Urothelium cell line (cell line): ENCODE measurements around the gene TMEM52.

ENCODE experiments used
- DNase-seq: peaks from one replicate; pipeline ENCODE4 v3.0.0; 2011; ENCODE audit warnings: low spot score, mixed read lengths
- FAIRE-seq: peaks from 2 replicates; lab custom pipeline; 2011; peaks lifted over from hg19 to GRCh38; lab: Jason Lieb, UNC

TMEM52 gene

DNA sequence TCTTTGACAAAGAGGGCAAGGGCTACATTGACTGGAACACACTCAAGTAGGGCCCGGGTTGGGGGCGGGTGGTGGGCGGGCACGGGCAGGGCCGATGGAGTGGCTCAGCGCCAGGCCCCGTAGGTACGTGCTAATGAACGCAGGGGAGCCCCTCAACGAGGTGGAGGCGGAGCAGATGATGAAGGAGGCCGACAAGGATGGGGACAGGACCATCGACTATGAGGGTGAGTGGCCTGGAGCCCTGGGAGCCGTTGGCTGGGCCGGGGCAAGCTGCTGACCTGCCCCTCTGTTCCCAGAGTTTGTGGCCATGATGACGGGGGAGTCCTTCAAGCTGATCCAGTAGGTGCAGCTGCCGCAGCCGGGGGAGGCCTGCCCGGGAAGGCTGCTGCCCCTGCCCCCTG is 2.2 kb downstream of the TMEM52 start:
- no peak for DNase-seq
- FAIRE-seq, result no peak

DNA sequence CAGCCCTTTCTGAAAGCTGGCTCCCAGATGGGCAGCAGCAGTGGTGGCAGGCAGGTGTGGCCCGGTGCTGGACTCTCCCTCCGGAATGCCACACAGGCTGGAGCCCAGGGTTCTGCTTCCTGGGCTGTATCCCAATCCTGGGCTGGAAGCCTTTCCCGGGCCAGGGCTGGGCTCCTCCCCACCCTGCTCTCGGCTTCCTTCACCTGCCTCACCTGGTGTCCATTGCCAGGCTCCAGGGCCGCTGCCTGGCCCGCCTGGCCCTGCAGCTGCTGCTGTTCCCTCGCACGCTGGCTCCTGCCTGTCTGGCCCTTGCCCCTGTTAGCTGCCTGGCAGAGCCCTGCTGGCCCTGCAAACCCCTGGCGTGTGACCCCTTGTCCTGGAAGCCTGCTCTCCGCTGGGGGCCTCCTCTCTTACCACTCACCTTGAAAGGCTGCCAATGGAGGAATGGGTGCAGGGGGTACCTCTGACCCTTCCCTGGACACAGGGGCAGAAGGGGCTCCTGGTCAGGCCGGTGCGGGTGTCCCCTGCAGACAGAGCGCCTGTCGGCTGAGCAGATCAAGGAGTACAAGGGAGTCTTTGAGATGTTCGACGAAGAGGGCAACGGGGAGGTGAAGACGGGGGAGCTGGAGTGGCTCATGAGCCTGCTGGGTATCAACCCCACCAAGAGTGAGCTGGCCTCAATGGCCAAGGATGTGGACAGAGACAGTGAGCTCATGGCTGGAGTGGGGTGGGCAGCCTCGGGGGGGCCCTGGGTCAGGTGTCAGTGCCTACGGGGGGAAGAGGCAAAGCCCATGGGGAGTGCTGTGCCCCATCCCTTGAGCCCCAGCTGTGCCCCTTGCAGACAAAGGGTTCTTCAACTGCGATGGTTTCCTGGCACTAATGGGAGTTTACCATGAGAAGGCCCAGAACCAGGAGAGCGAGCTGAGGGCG is 2.9 kb downstream of the TMEM52 start:
- no peak for FAIRE-seq

DNA sequence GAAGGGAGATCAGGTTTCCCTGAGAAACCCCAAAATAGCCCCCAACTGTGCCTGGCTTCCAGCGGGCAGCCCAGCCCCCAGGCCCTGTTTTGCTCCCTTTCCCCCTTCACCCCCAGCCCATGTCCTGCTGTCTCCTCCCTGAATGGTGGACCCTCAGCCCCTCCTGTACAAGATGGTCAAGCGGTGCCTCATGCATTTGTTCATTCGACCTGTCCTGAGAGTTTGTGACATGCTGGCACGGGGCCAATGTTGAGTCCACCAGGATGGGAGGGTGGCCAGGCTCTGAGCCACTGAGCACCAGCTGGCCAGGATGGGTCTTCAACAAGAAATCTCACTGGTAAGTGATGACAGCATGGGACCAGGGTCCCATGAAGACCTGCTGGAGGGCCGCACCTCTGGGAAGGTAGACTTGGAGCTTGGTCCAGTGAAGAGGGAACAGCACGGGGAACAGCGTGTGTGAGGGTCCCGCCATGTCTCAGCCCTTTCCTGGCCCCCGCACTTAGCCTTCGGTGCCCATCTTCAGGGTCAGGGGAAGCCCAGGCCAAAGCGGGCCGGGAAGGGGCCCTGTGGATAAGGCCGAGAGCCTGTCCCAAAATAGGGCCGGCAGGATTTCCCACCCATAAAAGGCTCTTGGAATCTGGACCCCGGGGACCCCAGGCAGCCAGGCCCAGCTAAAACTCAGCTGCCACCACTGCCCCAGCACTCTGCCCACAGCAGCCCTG is 3.9 kb downstream of the TMEM52 start, which contains the start of gene CALML6:
CALML6 (plus strand) TSS at position 290 of the 722 bp plus-strand sequence; CDS start at position 311, 21 bp downstream.
- FAIRE-seq, result no peak

More for the DNA sequence above, 2.9 kb downstream of the TMEM52 start:
- no peak for DNase-seq

DNA sequence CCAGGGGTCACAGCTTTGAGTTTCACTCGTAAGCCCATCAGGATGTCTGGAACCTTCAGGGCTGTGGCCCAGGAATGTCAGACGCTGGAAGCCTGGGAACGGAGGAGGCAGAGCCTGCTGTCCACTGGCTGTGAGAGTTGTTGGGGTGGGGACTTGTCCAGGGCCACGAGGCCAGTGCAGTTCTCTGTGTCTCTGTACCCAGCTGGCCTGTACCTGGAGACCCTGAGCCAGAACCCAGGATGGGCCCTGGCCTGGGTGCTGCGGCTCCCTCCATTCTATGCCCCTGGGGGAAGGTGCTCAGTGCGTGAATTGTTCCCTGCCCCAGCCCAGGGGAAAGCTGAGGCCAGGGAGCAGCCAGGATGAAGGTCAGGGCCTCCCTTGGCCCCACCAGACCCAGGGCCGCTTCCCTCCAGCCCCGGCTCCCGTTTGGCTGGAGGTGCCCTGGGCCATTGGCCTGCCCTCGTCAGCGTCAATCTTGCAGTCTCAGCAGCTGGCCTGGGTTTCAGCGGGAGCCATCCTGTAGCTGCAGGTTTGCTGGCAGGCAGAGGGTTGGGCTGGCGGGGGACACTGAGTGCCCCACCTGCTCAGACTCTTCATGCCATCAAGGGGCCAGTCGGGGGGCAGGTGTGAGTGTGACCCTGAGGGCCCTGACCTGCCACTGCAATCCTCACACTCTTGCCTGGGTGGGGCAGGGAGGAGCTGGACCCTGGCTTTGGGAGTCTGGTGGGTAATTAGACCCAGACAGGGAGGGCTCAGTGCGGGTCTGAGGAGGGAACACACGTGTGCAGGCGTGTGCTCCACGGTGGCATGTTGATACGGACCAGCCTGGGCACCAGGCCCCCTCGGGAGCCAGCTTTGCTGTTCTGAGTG is 4.7 kb downstream of the TMEM52 start:
- DNase-seq (no peak), FAIRE-seq (no peak)

More for the DNA sequence above, 3.9 kb downstream of the TMEM52 start, which contains the start of gene CALML6:
- DNase-seq, result no peak

DNA sequence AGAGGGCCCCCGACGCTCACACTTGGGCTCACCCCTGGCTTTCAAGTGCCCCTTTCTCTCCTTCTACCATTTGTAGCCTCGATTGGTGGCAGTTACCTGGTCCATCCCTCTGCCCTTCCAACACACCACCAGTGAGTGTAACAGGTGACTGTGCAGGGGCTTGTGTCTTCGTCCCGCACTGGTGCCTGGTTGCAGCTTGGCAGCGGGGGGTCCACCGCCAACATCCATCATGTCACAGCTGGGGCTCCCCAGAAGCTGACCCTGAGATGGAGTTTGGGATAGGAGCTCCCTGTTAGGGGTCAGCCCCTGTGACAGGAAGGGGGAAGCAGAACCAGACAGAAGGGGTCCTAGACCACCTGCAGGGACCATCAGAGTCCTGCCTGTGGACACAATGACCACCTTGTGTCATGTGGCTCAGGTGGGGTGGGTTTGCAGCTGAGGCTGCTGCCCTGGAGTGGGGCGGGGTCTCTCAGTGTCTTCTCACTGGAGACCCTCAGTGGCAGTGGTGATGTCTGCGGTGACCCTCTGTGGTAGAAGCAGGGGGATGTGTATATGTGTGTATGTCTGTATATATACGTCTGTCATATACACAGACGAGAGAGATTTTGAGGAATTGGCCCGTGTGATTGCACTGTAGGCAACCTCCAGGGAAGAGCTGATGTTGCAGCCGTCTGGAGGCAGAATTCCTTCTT is 7.6 kb downstream of the TMEM52 start:
- DNase-seq, result no peak
- FAIRE-seq, result no peak

DNA sequence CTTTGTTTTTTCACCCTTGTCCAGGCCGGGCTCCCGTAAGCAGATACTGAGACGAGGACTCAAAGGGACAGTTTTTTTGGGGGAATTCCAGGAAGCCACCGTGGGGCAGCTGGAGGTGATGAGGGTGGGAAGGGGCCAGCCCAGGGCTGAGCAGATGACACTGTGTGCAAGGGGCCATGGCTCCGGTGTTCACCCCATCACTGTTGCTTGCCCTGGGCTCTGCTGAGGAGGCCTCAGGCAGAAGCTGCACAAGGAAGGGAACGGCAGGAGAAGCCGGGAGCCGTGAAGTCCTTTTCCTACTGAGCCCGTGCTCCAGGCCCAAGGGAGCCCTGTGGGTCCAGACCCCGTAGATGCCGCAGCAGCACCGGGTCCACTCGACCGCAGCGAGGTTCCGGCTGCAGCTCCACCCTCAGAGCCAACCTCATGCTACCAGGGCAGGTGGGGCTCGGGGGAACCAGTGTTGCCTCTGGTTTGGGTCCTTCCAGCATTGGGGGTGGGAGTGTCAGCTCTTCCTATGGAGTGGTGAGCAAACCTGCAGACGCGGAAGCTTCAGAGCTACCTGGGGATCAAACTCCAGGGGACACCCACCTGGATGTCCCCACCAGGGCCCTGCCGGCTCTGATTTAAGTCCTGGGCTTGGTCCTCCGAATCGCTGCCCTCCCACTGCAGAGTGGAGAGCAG is 8.3 kb downstream of the TMEM52 start:
- no peak for DNase-seq
- no peak for FAIRE-seq

DNA sequence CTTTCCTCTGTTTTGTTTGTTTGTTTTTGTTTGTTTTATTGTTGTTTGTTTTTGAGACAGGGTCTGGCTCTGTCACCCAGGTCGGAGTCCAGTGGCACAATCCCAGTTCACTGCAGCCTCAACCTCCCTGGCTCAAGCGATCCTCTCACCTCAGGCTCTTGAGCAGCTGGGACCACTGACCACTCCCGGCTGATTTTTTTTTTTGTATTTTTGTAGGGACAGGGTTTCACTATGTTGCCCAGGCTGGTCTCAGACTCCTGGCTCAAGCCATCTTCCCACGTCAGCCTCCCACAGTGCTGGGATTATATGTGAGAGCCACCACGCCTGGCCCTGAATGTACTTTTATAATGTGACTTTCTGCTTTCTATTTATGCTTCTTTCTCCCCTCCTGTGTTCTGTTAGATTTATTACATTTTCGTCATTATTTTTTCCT is 9.0 kb downstream of the TMEM52 start:
- no peak for DNase-seq
- FAIRE-seq, result no peak

DNA sequence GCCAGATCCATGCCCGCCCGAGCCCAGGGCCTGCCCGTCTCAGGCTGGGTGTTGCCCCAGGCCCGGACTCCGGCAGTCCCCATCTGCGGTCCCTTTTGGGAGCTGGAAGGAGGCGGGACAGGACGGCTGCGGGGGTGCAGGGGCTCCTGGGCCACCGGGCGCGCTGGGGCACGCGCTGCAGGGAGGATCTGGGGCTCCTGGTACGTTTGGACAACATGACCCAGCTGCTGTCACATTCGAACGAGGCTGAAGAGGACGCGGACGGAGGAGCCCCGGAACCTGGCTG is 10.6 kb downstream of the TMEM52 start:
- DNase-seq (peak; percentile 21), FAIRE-seq (no peak)

DNA sequence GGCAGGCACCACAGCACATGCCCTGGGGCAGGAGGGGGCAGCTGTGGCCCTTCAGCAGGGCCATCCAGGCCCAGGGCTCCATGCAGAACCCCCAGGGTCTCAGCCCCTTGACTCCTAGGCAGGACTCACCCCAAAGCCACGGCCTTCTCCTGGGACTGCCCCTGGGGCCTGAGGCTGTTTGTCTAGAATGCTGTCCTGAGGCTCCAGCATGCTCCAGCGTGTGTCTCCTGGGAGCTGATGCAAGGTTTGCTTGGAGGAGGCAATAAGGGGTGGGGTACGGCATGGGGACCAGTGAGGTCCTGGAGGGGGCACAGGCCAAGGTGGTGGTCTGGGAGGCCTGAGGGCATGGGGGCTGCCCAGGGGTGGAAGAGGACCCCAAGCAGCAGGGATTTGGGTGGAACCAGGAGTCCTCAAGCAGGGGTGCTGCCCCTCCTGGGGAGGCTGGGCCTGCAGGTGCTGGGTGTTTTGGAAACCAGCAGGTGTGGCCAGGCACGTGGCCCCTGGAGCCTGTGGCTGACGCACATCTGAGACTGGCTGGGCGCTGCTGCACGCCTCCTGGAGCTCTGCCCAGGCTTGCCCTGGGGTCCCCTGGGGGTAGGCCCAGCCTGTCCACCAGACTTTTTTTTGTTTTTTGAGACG is 11.9 kb downstream of the TMEM52 start:
- FAIRE-seq (no peak), DNase-seq (no peak)

DNA sequence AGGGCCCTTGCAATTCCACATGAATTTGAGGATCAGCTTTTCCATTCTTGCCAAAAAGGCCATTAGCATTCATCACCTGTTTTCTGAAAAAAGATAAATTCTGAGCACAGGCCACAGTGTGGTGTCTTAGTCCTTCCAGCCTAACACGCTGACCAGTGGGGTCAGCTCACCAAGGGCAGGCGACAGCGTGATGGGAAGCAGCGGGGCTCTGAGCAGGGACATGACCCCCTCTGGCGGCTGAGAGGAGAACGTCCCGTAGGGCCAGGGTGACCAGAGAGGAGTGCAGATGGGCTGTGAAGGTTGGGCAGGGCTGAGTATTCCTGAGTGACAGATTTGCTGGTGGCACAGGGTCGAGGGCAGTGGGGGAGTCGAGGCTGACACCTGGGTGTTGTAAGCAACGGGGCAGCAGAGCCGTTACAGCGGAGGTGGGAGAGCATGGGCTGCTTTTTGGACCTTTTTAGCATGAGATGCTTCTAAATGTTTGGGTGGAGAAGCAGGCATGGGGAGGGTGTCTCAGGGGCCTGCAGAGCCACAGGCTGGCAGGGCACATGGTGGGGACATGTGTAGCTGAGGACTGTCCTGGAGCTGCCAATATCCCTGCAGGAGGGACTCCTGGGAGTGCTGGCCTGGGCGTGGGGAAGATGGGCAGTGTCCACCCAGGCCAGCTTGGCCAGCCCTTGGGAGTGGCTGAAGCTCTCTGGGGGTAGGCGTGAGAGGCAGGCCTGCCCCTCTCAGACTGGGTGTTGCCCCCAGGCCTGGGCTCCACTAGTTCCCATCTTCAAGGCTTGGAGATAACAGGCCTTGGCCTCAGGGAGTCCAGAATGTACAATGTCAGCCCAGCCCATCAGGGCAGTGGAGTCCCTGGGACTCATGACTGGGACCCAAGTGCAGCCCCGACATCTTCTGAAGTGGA is 12.6 kb downstream of the TMEM52 start:
- no peak for FAIRE-seq
- DNase-seq, result peak; percentile 72

DNA sequence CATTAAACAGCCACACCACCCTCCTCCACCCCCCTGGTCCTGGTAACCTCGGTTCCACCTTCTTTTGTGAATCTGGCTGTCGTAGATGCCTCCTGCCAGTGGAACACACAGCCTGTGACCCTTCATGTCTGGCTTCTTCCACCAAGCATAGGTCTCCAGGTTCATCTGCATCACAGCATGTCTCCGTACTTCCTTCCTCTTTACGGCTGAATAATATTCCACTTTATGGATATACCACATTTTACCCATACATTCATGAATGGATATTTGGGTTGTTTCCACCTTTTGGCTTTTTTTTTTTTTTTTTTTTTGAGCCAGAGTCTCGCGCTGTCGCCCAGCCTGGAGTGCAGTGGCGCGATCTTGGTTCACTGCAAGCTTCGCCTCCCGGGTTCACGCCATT is 15.9 kb downstream of the TMEM52 start:
- no peak for FAIRE-seq
- no peak for DNase-seq

DNA sequence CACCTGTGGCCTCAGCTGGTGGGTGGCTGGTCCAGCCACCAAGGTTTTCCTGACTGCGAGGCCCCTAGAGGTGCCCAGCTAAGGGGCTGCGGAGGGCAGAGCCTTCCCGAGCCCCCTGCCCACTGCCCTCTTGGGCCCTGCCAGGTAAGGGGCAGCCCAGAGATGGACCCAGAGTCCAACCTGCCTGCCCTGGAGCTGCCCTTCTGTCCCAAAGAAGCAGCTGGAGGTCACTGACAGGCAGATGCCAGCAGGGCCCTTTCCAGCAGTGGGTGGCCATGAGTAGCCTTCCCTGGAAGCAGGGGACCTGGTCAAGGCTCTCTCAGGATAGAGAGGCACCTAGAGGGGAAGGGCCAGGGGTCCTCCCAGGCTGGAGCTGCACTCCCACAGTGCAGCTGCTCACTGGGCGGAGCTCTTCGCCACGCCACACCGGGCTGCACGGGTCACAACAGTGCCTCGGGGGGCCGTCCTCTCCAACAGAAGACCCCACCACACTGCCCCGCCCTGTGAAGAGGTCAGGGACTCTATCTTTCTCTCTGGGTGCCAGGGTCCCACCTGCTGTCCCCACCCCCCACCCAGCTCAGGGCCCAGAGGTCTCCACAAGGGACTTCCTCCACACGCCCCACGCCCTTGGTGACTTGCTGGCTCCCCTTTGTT is 17.3 kb downstream of the TMEM52 start:
- FAIRE-seq (no peak), DNase-seq (no peak)

DNA sequence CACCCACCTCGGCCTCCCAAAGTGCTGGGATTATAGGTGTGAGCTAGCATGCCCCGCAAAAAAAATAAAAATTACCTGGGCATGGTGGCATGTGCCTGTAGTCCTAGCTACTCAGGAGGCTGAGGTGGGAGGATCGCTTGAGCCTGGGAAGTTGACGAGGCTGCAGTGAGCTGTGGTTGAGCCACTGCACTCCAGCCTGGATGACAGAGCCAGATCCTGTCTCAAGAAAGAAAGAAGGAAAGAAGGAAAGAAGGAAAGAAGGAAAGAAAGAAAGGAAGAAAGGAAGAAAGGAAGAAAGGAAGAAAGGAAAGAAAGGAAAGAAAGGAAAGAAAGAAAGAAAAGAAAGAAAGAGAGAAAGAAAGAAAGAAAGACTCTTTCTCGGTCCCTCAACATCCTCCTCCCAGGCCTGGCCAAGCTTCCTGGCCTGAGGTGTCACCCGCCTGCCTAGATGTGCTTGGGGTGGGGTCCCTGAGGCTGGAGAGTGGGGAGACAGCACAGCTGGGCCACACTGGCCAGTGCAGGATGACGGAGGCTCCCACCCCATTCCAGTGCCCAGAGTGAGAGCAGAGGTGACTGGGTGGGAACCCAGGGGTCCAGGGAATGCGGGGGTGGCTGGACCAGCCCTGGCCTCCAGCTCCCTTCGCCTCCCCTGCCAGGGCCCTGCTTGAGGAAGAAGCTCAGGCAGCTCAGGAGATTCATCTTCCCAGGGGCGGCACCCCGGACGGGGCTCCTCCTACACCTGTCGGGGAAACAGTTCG is 18.0 kb downstream of the TMEM52 start:
- no peak for FAIRE-seq
- DNase-seq, result no peak

DNA sequence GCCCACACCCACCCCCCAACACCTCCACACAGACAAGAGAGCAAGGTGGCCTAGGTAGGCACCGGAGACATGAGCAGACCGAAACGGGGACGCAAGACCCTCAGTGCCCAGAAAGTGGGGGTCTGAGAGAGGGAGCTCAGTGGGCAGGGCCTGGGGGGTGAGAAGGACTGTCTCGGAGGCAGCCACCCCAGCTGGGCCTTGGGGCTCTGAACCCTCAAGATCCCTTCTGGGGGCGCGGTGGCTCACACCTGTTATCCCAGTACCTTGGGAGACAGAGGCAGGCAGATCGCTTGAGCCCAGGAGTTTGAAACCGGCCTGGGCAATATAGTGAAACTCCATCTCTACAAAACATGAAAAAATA is 19.1 kb downstream of the TMEM52 start:
- FAIRE-seq (no peak), DNase-seq (no peak)

DNA sequence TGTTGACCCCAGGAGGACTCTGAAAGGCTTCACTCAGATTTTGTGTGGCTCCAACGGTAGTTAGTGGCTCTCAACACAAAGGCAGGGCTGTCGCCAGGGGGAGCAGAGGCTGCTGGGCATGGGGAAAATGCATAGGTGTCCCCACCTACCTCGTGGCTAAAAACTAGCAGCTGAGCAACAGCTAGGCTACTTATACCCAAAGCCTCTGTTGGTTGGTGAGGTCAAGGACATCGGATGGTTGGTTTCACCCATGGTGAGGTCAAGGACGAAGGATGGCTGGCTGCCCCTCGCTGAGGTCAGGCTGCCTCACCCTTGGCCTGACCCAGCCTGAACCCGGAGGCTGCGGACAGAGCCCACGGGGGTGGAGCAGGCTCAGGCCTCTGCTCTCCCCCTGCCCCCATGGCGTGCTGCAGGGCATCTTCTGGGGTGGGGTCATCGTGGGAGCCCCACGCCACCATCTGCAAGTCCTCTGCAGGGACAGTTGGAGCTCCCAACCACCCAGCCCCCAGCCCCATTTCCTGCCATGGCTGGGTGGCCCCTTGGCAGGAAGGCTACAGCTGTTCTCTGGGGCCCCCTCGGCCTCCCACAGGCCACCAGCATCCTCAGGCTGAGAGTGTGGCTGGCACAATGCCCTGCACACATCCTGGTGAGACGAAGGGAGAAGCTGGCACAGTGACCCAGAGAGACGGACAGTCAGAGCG is 19.7 kb downstream of the TMEM52 start:
- DNase-seq (no peak), FAIRE-seq (no peak)

DNA sequence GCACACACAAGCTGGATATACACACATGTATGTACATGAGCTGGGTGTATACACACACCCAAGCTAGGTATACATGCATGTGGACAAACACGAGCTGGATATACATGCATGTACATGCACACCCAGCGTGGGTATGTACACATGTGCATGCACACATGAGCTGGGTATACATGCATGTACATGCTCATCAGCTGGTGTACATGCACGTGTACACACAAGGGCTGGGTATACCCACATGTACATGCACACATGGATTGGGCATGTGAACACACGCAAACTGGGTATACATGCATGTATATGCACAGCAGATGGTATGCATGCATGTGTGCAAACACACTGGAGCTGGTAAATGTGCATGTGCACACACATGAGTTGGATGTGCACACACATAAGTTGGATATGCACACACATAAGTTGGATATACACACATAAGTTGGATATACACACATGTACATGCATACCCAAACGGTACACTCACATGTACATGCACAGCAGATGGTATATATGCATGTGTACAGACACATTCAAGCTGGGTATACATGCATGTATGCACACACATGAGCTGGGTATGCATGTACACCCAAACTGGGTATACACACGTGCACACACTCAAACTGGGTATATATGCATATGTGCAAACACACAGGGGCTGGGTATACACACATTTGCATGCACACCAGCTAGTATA is 20.7 kb downstream of the TMEM52 start:
- DNase-seq (no peak), FAIRE-seq (peak; percentile 87)
